Measurements from ENCODE around the gene CMTR1.

CMTR1 gene

DNA sequence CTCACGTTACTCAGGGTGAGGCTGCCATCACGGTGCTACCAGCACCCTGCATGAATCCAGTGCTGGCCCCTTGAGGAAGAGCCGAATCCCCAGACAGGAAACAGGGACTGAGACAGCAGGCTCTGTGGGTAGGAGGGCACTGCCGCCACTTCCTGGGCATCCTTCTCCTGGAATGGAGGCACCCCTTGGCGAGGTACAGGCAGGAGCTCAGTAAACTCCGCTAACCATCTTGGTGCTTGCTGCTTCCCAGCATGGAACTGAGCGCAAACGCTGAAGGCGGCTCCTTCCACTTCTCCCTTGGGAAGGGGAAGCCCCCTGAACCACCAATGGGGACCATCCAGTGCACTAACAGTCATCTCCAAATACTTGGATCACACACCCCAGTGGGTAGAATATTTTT is 80.1 kb downstream of the CMTR1 start:
- DNase-seq (ENCODE audit: low read depth in 2 of 2), result no peak

DNA sequence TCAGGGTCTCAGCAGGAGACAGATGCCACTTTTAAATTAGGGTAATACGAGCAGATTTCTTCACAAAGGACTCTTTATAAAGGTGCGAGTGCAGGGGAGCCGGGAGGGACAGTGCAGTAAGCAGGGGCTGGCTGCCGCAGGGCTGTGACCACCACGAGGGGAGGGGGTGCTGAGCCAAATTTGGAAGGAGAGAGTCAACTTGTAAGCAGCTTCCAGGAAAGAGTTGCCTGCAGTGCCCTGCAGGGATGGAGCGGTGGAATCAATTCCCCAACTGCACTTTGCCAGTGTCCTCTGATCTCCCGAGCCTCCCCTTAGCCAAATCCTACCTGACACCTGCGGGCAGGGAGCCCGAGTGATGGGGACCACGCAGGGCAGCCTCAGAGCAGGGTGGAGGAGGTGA is 80.6 kb downstream of the CMTR1 start:
- no peak for DNase-seq (ENCODE audit: low read depth in 2 of 2)

DNA sequence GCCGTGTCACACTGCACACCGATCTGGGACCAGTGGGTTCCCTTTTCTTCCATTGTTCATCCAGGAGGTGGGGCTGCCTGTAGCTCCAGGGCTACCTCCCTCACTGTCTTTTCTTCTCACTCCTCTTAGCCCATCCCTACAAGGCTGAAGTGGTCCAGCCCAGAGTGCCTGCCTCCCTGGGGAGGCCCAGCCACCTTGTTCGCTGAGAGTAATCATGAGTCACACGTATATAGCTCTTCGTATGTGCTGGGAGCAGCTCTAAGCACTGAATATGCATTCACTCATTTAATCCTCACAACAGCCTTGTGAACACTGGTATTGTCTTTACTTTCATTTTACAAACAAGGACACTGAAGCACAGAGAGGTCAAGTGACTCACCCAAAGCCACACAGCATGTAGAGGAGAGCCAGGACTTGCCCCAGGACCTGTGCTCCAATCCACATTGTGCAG is 81.3 kb downstream of the CMTR1 start:
- peak in 1 of 2 donors; percentile 45 for DNase-seq (ENCODE audit: low read depth in 2 of 2)

DNA sequence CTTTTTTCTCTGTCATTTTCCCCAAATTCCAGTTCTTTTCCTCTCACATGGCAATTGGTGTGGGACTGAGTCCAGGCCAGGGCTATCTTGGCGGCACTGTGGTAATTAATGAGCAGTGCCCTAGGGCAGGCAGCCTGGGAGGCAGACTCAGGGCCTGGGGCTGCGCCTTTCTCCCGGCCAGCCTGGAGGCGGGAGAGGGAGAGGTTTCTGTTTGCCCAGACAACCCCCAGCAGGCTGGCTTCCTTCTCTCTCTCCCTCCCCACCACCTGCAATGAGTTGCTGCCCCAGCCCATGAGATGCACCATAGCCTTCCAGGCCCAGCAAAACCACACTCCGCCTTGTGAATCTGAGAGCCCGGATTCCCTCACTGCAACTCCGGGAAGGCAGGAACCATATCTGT is 81.8 kb downstream of the CMTR1 start:
- no peak for DNase-seq (ENCODE audit: low read depth in 2 of 2)

GRCh38 chr6:37515712-37516075 is 82.7 kb downstream of the CMTR1 start:
- DNase-seq (ENCODE audit: low read depth in 2 of 2), result no peak

- DNase-seq (ENCODE audit: low read depth in 2 of 2), result peak; percentile 80 to 83
These were observed 83.3 kb downstream of the CMTR1 start for GRCh38 chr6:37516076-37516919.

- DNase-seq (ENCODE audit: low read depth in 2 of 2), result no peak
These were observed 83.9 kb downstream of the CMTR1 start for GRCh38 chr6:37516920-37517405.

GRCh38 chr6:37517411-37517812 is 84.4 kb downstream of the CMTR1 start:
- DNase-seq (ENCODE audit: low read depth in 2 of 2), result peak; percentile 63 to 64

GRCh38 chr6:37518116-37518515 is 85.1 kb downstream of the CMTR1 start:
- no peak for DNase-seq (ENCODE audit: low read depth in 2 of 2)

- DNase-seq (ENCODE audit: low read depth in 2 of 2), result no peak
These were observed 86.4 kb downstream of the CMTR1 start for GRCh38 chr6:37519461-37519860.

DNA sequence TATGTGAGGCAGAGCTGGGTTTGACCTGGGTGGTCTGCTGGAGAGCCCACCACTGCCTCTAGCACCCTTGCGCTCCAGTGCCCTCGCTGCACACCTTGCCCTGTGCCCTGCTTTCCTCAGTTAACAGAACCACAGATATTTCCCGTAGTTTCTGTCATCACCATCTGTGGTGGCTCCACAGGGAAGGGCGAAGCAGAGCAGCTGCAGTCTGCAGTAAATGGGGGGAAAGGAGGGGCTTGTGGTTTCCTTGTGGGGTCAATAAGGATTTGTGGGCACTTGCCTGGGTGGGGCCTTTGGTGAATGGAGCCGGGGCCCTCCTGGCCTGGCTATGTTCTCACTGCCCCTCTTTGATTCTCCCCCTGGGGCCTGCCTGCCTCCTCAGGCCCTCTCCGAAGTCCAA is 87.9 kb downstream of the CMTR1 start:
- DNase-seq (ENCODE audit: low read depth in 2 of 2), result no peak

DNA sequence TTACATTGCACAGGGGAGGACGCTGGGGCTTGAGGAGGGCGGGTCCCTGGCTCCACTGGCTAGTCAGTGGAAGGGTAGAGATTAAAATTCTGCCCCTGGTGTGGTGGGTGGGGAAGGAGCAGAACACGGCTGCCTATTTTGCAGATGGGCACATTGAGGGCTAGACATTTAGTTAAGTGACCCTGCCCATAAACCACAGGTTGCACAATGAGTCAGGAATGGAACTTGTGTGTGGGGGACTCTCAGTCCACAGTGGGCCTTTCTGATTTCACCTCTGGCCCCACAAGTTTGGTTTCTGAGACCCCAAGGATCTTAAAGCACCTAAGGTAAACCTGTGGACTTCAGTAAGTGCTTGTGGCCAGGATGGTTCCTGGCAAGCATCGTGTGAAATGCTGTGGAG is 88.7 kb downstream of the CMTR1 start:
- DNase-seq (ENCODE audit: low read depth in 2 of 2), result no peak

DNA sequence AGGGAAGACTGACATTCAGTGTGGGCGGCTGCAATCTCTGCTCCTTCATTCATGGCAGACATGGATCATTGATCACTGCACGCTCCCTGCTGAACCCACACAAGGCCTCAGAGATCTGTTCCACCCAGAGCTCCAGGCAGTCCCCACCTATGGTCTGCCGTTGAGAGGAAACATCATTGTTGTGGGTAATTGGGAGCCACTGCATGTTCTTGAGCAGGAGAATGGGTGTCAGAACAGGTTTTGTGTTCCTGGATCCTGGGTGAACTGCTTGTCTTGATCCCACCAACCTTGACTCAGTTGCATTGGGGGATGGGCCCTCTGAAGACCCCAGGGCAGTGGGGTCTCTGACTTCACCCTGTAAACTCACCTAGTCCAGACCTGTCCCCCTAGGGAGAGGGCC is 89.8 kb downstream of the CMTR1 start:
- DNase-seq (ENCODE audit: low read depth in 2 of 2), result no peak

DNA sequence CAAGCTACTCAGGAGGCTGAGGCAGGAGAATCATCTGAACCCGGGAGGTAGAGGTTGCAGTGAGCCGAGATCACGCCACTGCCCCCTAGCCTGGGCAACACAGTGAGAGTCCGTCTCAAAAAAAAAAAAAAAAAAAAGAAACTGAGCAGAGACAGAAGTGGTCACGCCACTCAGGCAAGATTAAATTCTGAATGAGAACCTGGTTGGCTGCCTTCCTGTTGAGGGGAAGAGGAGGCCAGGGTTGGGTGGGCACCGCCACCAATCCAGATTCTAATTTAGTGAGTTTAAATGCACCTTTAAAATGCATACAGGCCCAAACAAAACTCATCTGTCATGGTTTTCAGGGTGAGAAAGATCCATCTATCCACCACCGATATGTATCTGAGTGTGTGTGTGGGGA is 90.4 kb downstream of the CMTR1 start:
- DNase-seq (ENCODE audit: low read depth in 2 of 2), result no peak

DNA sequence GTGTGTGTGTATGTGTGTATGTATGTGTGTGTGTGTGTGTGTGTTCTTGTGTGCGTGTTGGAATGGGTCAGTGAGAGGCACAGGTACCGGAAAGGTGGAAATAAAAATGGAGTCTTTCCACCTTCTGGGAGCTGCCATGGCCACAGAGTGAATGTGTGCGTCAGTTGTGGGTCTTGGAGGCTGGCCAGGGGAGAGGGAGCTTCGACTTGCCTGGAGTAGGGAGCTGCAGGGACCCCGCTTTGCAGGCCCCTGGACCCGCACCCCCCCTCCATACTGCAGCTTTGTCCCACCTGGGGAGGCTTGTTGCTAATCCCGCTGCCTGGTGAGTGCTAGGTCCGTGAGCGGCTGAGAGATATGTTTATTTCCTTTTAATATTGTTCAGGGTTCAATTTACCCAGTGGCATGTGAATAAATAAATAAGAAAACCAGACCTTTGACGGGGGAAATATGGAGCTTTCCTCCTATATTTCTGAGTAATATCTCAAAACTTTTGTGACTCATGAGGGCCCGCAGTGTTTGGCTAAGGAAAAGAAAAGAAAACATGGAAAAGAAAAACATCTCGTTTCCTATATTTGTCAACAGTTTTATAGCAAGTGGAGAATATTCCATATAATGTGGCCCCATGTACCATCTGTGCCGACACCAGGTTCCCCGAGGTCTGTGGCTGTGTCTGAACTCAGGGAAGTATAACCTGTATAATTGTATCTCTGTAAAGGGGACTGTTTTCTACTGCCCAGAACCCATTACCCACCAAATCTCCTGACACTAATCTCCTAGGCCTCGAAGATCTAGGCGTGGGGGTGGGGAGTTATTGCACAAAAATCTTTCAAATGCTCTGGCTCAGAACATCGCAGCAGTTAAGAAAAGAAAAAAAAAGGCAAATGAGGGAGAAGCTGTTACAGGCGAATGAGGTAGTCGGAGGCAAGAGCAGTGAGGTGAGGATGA is 91.3 kb downstream of the CMTR1 start:
- no peak for DNase-seq (ENCODE audit: low read depth in 2 of 2)

DNA sequence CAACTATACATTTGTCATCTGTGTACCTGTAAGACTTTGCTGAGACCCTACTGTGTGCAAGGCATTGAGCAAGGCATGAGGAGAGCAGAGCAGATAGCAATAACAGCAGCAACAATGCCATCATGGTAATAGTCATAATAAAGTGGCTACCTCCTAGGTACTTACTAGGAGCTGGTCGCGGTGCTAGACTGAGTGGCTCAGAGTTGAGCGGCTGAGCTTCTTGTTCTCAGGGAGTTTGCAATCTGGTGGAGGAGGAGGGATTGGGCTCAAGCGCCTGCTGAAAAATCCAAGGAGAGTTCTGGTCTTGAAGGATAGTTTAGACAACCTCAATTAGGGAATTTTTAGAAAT is 91.9 kb downstream of the CMTR1 start:
- no peak for DNase-seq (ENCODE audit: low read depth in 2 of 2)

DNA sequence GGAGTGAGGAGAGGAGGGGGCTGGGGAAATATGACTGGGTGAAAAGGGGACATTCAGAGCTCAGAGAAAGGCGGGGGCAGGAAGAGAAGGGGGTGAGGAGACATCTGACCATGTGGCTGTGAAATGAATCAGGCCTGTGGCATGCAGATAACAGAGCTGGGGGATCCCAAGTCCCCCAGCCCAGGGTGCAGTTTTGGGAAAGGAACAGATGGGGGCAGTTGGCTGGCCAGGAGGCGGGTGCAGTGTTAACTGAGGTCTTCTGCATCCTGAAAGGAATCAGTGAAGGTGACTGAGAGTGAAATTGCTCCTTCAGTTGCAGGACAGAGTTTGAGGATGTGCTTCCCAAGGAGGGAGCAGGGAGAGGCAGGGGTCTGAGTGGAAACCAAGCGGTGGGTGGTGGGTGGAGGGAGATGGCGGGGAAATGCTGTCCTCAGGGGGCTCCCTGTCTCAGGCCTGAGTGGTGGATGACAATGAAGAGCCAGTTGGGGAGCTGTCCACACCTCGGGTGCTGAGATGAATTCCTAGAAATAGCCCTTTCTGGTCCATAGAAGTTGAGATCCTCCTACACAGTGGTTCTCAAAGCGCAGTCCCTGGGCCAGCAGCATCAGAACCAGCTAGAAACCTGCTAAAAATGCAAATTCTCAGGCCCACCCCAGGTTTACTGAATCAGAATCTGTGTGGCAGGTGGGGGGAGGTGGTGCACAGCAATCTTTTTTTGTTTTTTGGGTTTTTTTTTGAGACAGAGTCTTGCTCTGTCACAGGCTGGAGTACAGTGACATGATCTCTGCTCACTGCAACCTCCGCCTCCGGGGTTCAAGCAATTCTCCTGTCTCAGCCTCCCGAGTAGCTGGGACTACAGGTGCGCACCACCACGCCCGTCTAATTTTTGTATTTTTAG is 92.7 kb downstream of the CMTR1 start:
- DNase-seq (ENCODE audit: low read depth in 2 of 2), result no peak

DNA sequence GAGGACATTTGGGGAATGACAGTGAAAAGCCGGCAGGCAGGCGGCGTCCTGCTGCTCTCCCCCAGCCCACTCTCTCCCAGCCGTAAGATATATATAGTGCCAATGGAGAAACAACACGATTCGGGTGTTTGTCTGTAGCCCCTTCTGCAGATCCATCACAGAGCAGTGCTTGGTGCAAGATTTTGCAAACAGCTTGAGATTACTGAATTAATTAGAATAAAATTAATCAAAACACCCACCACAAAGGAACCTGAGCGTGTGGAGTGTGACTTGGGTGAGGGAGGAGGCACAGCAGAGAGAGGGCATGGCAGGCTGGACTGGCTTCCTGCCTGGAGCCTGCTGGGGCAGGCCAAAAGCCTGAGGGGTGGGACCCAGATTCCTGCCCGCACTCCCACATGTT is 95.5 kb downstream of the CMTR1 start:
- no peak for DNase-seq (ENCODE audit: low read depth in 2 of 2)

DNA sequence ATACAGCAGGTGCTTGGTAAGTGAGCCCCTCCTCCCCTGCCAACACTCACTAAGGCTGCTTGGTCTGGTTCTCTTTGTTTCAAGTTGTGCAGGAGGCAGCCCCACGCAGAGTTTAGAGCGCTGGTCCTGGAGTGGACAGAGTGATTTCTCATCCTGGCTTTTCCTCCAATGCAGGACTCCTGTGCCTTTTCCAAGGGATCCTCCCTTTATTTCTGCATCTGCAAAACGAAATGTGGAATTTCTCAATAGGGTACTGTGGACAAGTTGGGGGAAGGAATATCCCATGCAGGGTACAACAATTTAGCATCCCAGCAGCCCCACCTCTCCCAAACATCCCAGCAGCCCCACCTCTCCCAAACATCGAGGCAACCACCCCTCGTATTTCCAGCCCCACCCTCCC is 97.3 kb downstream of the CMTR1 start:
- DNase-seq (ENCODE audit: low read depth in 2 of 2), result no peak

DNA sequence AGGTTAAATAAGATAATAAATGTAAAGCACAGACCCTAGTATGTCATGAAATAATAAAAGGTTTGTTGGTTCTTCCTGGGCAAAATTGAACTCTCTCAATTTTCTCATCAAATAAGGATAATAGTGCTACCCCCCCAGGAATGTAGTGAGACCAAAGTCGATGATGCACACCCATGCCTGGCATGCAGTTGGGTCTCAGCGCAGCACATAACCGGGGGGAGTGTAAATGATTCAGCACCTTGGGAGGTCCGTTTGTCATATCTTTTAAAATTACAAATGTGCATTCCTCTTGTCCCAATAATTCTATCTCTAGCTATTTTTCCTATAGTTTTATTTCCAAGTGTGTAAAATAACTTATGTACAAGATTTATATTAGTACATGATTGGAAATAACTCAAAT is 98.0 kb downstream of the CMTR1 start:
- DNase-seq (ENCODE audit: low read depth in 2 of 2), result no peak

Measured in stimulated activated CD4-positive, alpha-beta T cell treated with anti-CD3 and anti-CD28 coated beads, Interleukin-15, amount 100 ng/mL, for 48 hours (primary cell).